ENCODE data around the gene SMAD3. TPM values are rescaled to one million over a fixed set of nuclear protein-coding genes. Genes with fewer than 3 reads are reported as not detected.

SMAD3 gene
- total and polyA plus RNA-seq, 4 donors, result 4.0 to 12.2 (median 5.5) TPM

GRCh38 chr15:67208396-67208795, 143.0 kb downstream of the SMAD3 start:
- WGBS, result 70% methylated on average over 2 of the region's 2 CpGs
- no peak for DNase-seq (ENCODE audit: low spot score)
- no peak overlapping the region for H3K9ac ChIP-seq (ENCODE audit: low read depth in 1 of 2, low read length in 2 of 2)
- H3K4me3 ChIP-seq (ENCODE audit: low read depth in 1 of 3, low read length in 3 of 3), result no peak overlapping the region
- TF ChIP-seq HNF4G (IDR thresholded peaks at IDR 0.05) (no peak), EGR1 (IDR thresholded peaks at IDR 0.05; ENCODE audit: low read depth in 2 of 2) (no peak), JUND (IDR thresholded peaks at IDR 0.05) (no peak), CTCF (IDR thresholded peaks at IDR 0.05; ENCODE audit: low read depth, low read length, missing input control) (no peak), REST (IDR thresholded peaks at IDR 0.05) (no peak), ZBTB33 (IDR thresholded peaks at IDR 0.05) (no peak), SP1 (IDR thresholded peaks at IDR 0.05) (no peak), NR2F2 (IDR thresholded peaks at IDR 0.05) (no peak), GABPA (IDR thresholded peaks at IDR 0.05 in 1 of 2, conservative IDR thresholded peaks at IDR 0.05 in 1 of 2) (no peak), RAD21 (IDR thresholded peaks at IDR 0.05) (no peak), YY1 (IDR thresholded peaks at IDR 0.05) (no peak), FOXA2 (IDR thresholded peaks at IDR 0.05) (no peak), RXRA (IDR thresholded peaks at IDR 0.05) (no peak), MAX (IDR thresholded peaks at IDR 0.05) (no peak), FOXA1 (IDR thresholded peaks at IDR 0.05) (no peak)
- H3K36me3 ChIP-seq (ENCODE audit: control insufficient read depth in 4 of 4, insufficient read depth in 3 of 4, low read depth in 1 of 4, low read length in 3 of 4), result peaks cover 3 to 11% (median 6%) of the 10 kb centered on the region in 4 donors
- H3K27me3 ChIP-seq (ENCODE audit: control insufficient read depth in 4 of 4, insufficient read depth in 4 of 4, low read length in 3 of 4), result no peaks in the 10 kb centered on the region
- H3K9me3 ChIP-seq (ENCODE audit: control insufficient read depth in 4 of 4, low read length in 3 of 4), result no peaks in the 10 kb centered on the region
- H3K27ac ChIP-seq (ENCODE audit: low read depth in 1 of 2, low read length in 2 of 2), result no peak overlapping the region
- H3K4me1 ChIP-seq (ENCODE audit: control insufficient read depth in 4 of 4, insufficient read depth in 4 of 4, low read length in 3 of 4), result no peaks in the 10 kb centered on the region

- WGBS, result 96% methylated on average over 5 of the region's 5 CpGs
- no peaks in the 10 kb centered on the region for H3K4me1 ChIP-seq (ENCODE audit: control insufficient read depth in 4 of 4, insufficient read depth in 4 of 4, low read length in 3 of 4)
- H3K9me3 ChIP-seq (ENCODE audit: control insufficient read depth in 4 of 4, low read length in 3 of 4), result no peaks in the 10 kb centered on the region
- no peak overlapping the region for H3K4me3 ChIP-seq (ENCODE audit: low read depth in 1 of 3, low read length in 3 of 3)
- no peak for DNase-seq (ENCODE audit: low spot score)
- H3K9ac ChIP-seq (ENCODE audit: low read depth in 1 of 2, low read length in 2 of 2), result no peak overlapping the region
- TF ChIP-seq EGR1 (IDR thresholded peaks at IDR 0.05; ENCODE audit: low read depth in 2 of 2) (no peak), MAX (IDR thresholded peaks at IDR 0.05) (no peak), YY1 (IDR thresholded peaks at IDR 0.05) (no peak), TAF1 (conservative IDR thresholded peaks at IDR 0.05) (no peak), RXRA (IDR thresholded peaks at IDR 0.05) (no peak), SP1 (IDR thresholded peaks at IDR 0.05) (no peak), ATF3 (IDR thresholded peaks at IDR 0.05) (no peak), ZBTB33 (IDR thresholded peaks at IDR 0.05) (no peak), FOXA2 (IDR thresholded peaks at IDR 0.05) (no peak), CTCF (IDR thresholded peaks at IDR 0.05; ENCODE audit: low read depth, low read length, missing input control) (no peak), JUND (IDR thresholded peaks at IDR 0.05) (no peak), HNF4G (IDR thresholded peaks at IDR 0.05) (no peak), RAD21 (IDR thresholded peaks at IDR 0.05) (no peak), GABPA (IDR thresholded peaks at IDR 0.05 in 1 of 2, conservative IDR thresholded peaks at IDR 0.05 in 1 of 2) (no peak), NR2F2 (IDR thresholded peaks at IDR 0.05) (no peak), HNF4A (conservative IDR thresholded peaks at IDR 0.05) (no peak)
- no peaks in the 10 kb centered on the region for H3K27me3 ChIP-seq (ENCODE audit: control insufficient read depth in 4 of 4, insufficient read depth in 4 of 4, low read length in 3 of 4)
- H3K36me3 ChIP-seq (ENCODE audit: control insufficient read depth in 4 of 4, insufficient read depth in 3 of 4, low read depth in 1 of 4, low read length in 3 of 4), result peaks cover 3 to 5% (median 4%) of the 10 kb centered on the region in 4 donors
- H3K27ac ChIP-seq (ENCODE audit: low read depth in 1 of 2, low read length in 2 of 2), result no peak overlapping the region
Observed at GRCh38 chr15:67210555-67211168, 145.3 kb downstream of the SMAD3 start.

All from liver (tissue), 9 donors.